Measurements from ENCODE around the gene SYNM.

The SYNM gene

GRCh38 chr15:99169769-99170311 lies 65.0 kb downstream of the SYNM start:
- no peak for DNase-seq

- DNase-seq = no peak
Measured at GRCh38 chr15:99170476-99171065, 65.7 kb downstream of the SYNM start.

GRCh38 chr15:99172171-99172570 lies 67.3 kb downstream of the SYNM start:
- no peak for DNase-seq

- DNase-seq = no peak
Measured at GRCh38 chr15:99172989-99173388, 68.1 kb downstream of the SYNM start.

- DNase-seq = no peak
Measured at GRCh38 chr15:99174567-99175395, 69.9 kb downstream of the SYNM start.

- no peak for DNase-seq
Measured at GRCh38 chr15:99176757-99177156, 71.9 kb downstream of the SYNM start.

GRCh38 chr15:99177679-99178078 lies 72.8 kb downstream of the SYNM start:
- no peak for DNase-seq

GRCh38 chr15:99180086-99180963 lies 75.4 kb downstream of the SYNM start:
- no peak for DNase-seq

- DNase-seq = no peak
Measured at GRCh38 chr15:99180964-99181306, 76.1 kb downstream of the SYNM start.

- DNase-seq = no peak
Measured at GRCh38 chr15:99181545-99181971, 76.7 kb downstream of the SYNM start.

GRCh38 chr15:99182791-99183190 lies 77.9 kb downstream of the SYNM start:
- no peak for DNase-seq

All from SW 1271 (cell line).